Astrocyte (in vitro differentiated cells and primary cell): ENCODE results near the gene LRRTM4.

ENCODE experiments used
- EZH2 ChIP-seq: IDR thresholded peaks from 2 replicates; pipeline ENCODE4 v1.6.1; 2012; ENCODE audit warnings: mild to moderate bottlenecking, low read length, inconsistent platforms; ENCODE audit not compliant: insufficient read depth
- TF ChIP-seq, protein P1 (sequence below): IDR thresholded peaks from 2 replicates; pipeline ENCODE4 v1.5.1; 2011; ENCODE audit warnings: low read depth, mild to moderate bottlenecking, inconsistent platforms, low read length, moderate library complexity; ENCODE audit not compliant: insufficient read depth

DNA sequence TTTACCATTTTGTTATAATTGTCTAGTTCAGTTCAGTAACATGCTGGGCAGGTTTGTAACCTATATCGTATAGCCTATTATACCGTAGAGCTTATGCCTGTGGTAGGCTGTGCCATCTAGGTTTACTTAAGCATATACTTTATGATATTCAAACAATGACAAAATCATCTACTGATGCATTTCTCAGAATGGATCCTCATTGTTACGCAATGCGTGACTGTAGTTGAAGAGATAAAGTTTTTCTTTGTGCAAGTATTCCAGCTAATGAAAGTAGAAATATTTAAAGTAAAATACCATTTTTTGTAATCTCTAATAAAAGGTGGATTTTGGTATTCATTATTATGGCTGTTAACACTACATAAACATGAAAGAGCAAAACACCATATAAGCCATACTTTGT is 100.2 kb downstream of the LRRTM4 start:
- TF ChIP-seq, protein P1, sequence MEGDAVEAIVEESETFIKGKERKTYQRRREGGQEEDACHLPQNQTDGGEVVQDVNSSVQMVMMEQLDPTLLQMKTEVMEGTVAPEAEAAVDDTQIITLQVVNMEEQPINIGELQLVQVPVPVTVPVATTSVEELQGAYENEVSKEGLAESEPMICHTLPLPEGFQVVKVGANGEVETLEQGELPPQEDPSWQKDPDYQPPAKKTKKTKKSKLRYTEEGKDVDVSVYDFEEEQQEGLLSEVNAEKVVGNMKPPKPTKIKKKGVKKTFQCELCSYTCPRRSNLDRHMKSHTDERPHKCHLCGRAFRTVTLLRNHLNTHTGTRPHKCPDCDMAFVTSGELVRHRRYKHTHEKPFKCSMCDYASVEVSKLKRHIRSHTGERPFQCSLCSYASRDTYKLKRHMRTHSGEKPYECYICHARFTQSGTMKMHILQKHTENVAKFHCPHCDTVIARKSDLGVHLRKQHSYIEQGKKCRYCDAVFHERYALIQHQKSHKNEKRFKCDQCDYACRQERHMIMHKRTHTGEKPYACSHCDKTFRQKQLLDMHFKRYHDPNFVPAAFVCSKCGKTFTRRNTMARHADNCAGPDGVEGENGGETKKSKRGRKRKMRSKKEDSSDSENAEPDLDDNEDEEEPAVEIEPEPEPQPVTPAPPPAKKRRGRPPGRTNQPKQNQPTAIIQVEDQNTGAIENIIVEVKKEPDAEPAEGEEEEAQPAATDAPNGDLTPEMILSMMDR: no peak
- TF ChIP-seq EZH2: no peak
